ENCODE measurements around the gene GNS. TPM values are rescaled to one million over a fixed set of nuclear protein-coding genes. Genes with fewer than 3 reads are reported as not detected.

Gene GNS
- total RNA-seq, 1 experiment from 2014 or later = 74.9 TPM

- H3K79me2 ChIP-seq (ENCODE audit: low read depth) = peaks cover 15% of the 10 kb centered on the region; the same call in 1 of the 2 replicates
- TF ChIP-seq CTCF (conservative IDR thresholded peaks at IDR 0.05) = no peak
- TF ChIP-seq EZH2 (IDR thresholded peaks at IDR 0.05; ENCODE audit: low read depth) = no peak
- CTCF ChIA-PET = no interaction called here
- no peaks in the 10 kb centered on the region for H3K9me3 ChIP-seq (ENCODE audit: insufficient read depth, low read depth)
- no peak overlapping the region for H2AFZ ChIP-seq
- no peak for DNase-seq
- no peaks in the 10 kb centered on the region for H3K9me2 ChIP-seq (ENCODE audit: insufficient read depth)
- H3K36me3 ChIP-seq (ENCODE audit: low read depth) = no peaks in the 10 kb centered on the region
- intact Hi-C loops (cut with micrococcal nuclease; ENCODE audit: unreplicated experiment) = loop anchor here (5.0 kb wide), 1 partner anchor 307 kb away; no protein-coding TSS in a partner anchor
- no peaks in the 10 kb centered on the region for H4K20me1 ChIP-seq (ENCODE audit: insufficient read depth)
- POLR2A ChIA-PET (ENCODE audit: unreplicated experiment) = interaction anchor here (0.7 kb wide), 1 partner anchor 45 kb away, joined by 3 read pairs; no protein-coding TSS in a partner anchor
- BruUV-seq (replicated peaks) = no TSS peak
- H3K4me3 ChIP-seq = no peak overlapping the region
- no peaks in the 10 kb centered on the region for H3K27me3 ChIP-seq (ENCODE audit: insufficient read depth, low read depth)
- no peak overlapping the region for H3K27ac ChIP-seq
- H3K4me1 ChIP-seq (replicated peaks; ENCODE audit: insufficient read depth) = peaks cover 27% of the 10 kb centered on the region
- H3F3A ChIP-seq (ENCODE audit: insufficient read depth, low read depth) = peaks cover 31% of the 10 kb centered on the region
- no peak overlapping the region for H3K4me2 ChIP-seq
These were observed 41.4 kb upstream of the GNS start for GRCh38 chr12:64800640-64801039.

GRCh38 chr12:64798165-64798564 lies 39.0 kb upstream of the GNS start:
- peaks cover 32% of the 10 kb centered on the region for H3K4me1 ChIP-seq (replicated peaks; ENCODE audit: insufficient read depth)
- no peak overlapping the region for H3K4me2 ChIP-seq
- no peak for TF ChIP-seq CTCF (conservative IDR thresholded peaks at IDR 0.05)
- no peak for TF ChIP-seq EZH2 (IDR thresholded peaks at IDR 0.05; ENCODE audit: low read depth)
- intact Hi-C loops (cut with micrococcal nuclease; ENCODE audit: unreplicated experiment) = loop anchor here (5.0 to 10.0 kb wide), 4 partner anchors 253 to 1077 kb away; partner anchors contain the start of gene MSRB3
- H3K79me2 ChIP-seq (ENCODE audit: low read depth) = peaks cover 13% of the 10 kb centered on the region
- H3K9me2 ChIP-seq (ENCODE audit: insufficient read depth) = no peaks in the 10 kb centered on the region
- H3K9me3 ChIP-seq (ENCODE audit: insufficient read depth, low read depth) = no peaks in the 10 kb centered on the region
- H4K20me1 ChIP-seq (ENCODE audit: insufficient read depth) = no peaks in the 10 kb centered on the region
- no peaks in the 10 kb centered on the region for H3K27me3 ChIP-seq (ENCODE audit: insufficient read depth, low read depth)
- no peak for DNase-seq
- H3F3A ChIP-seq (ENCODE audit: insufficient read depth, low read depth) = peaks cover 39% of the 10 kb centered on the region
- H3K4me3 ChIP-seq = no peak overlapping the region
- CTCF ChIA-PET = interaction anchor here (0.7 kb wide), 1 partner anchor 18 kb away, joined by 9 read pairs; no protein-coding TSS in a partner anchor
- no TSS peak for BruUV-seq (replicated peaks)
- H2AFZ ChIP-seq = no peak overlapping the region
- no peak overlapping the region for H3K27ac ChIP-seq
- POLR2A ChIA-PET (ENCODE audit: unreplicated experiment) = no interaction called here
- H3K36me3 ChIP-seq (ENCODE audit: low read depth) = no peaks in the 10 kb centered on the region

GRCh38 chr12:64797156-64797555 lies 38.0 kb upstream of the GNS start:
- H3K79me2 ChIP-seq (ENCODE audit: low read depth) = peaks cover 13% of the 10 kb centered on the region
- no peak overlapping the region for H2AFZ ChIP-seq
- H3K9me2 ChIP-seq (ENCODE audit: insufficient read depth) = no peaks in the 10 kb centered on the region
- H3K27me3 ChIP-seq (ENCODE audit: insufficient read depth, low read depth) = no peaks in the 10 kb centered on the region
- no peaks in the 10 kb centered on the region for H3K9me3 ChIP-seq (ENCODE audit: insufficient read depth, low read depth)
- no peaks in the 10 kb centered on the region for H3K36me3 ChIP-seq (ENCODE audit: low read depth)
- peak overlapping the region; percentile 70 for H3K27ac ChIP-seq
- CTCF ChIA-PET = interaction anchor here (0.6 kb wide), 5 partner anchors 34 to 439 kb away, joined by 3 to 9 read pairs (median 3); no protein-coding TSS in a partner anchor
- TF ChIP-seq EZH2 (IDR thresholded peaks at IDR 0.05; ENCODE audit: low read depth) (no peak), CTCF (conservative IDR thresholded peaks at IDR 0.05) (no peak)
- DNase-seq = peak in 1 of 2 experiments; percentile 92
- POLR2A ChIA-PET (ENCODE audit: unreplicated experiment) = interaction anchor here (0.6 kb wide), 1 partner anchor 27 kb away, joined by 17 read pairs; no protein-coding TSS in a partner anchor
- no TSS peak for BruUV-seq (replicated peaks)
- peaks cover 39% of the 10 kb centered on the region for H3F3A ChIP-seq (ENCODE audit: insufficient read depth, low read depth)
- H3K4me2 ChIP-seq = peak overlapping the region; percentile 71
- no peaks in the 10 kb centered on the region for H4K20me1 ChIP-seq (ENCODE audit: insufficient read depth)
- H3K4me3 ChIP-seq = no peak overlapping the region
- peaks cover 32% of the 10 kb centered on the region for H3K4me1 ChIP-seq (replicated peaks; ENCODE audit: insufficient read depth)
- intact Hi-C loops (cut with micrococcal nuclease; ENCODE audit: unreplicated experiment) = loop anchor here (5.0 to 10.0 kb wide), 4 partner anchors 252 to 1078 kb away; partner anchors contain the start of gene MSRB3

All from PC-9 (cell line).